ENCODE results near the gene CACNG5.

The CACNG5 gene

DNA sequence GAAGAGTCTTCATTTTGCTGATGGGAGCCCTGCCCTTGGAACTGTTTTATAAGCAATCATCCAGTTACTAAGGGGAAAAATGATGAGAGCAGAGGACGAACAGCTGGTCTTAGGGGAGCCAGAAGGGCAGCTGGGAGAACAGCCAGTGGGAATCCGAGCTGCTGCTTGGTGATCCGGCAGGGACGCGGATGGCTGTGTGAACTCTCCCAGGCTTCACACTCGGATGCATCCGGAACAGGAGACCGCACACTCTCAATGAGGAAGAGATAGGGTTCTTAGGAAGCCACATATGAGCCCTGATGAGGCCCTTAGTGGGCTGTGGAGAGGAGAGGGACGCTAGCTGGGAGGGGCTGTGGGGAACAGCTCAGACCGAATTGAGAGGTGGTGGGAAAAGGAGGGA is 5.0 kb upstream of the CACNG5 start:
- ATAC-seq: no peak; the same call in 1 of the 3 replicates
- no peak for TF ChIP-seq POU6F1 (CRISPR knock-in tag; IDR thresholded peaks at IDR 0.05; ENCODE audit: borderline replicate concordance, low read depth)
- TF ChIP-seq, protein P1, sequence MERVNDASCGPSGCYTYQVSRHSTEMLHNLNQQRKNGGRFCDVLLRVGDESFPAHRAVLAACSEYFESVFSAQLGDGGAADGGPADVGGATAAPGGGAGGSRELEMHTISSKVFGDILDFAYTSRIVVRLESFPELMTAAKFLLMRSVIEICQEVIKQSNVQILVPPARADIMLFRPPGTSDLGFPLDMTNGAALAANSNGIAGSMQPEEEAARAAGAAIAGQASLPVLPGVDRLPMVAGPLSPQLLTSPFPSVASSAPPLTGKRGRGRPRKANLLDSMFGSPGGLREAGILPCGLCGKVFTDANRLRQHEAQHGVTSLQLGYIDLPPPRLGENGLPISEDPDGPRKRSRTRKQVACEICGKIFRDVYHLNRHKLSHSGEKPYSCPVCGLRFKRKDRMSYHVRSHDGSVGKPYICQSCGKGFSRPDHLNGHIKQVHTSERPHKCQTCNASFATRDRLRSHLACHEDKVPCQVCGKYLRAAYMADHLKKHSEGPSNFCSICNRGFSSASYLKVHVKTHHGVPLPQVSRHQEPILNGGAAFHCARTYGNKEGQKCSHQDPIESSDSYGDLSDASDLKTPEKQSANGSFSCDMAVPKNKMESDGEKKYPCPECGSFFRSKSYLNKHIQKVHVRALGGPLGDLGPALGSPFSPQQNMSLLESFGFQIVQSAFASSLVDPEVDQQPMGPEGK (CRISPR knock-in tag; IDR thresholded peaks at IDR 0.05; ENCODE audit: borderline replicate concordance): no peak
- TF ChIP-seq ESRRG (CRISPR knock-in tag; IDR thresholded peaks at IDR 0.05): no peak
- TF ChIP-seq PPARA (CRISPR knock-in tag; IDR thresholded peaks at IDR 0.05; ENCODE audit: borderline replicate concordance): no peak
- TF ChIP-seq ZNF8 (CRISPR knock-in tag; IDR thresholded peaks at IDR 0.05): no peak
- TF ChIP-seq ARNTL (CRISPR knock-in tag; IDR thresholded peaks at IDR 0.05; ENCODE audit: borderline replicate concordance, low read depth): no peak
- no peak for TF ChIP-seq ZNF565 (CRISPR knock-in tag; conservative IDR thresholded peaks at IDR 0.05; ENCODE audit: low read depth)
- no peak for TF ChIP-seq ZC3H10 (CRISPR knock-in tag; IDR thresholded peaks at IDR 0.05)
- no peak for TF ChIP-seq TCF4 (CRISPR knock-in tag; IDR thresholded peaks at IDR 0.05; ENCODE audit: borderline replicate concordance)
- TF ChIP-seq, protein P2, sequence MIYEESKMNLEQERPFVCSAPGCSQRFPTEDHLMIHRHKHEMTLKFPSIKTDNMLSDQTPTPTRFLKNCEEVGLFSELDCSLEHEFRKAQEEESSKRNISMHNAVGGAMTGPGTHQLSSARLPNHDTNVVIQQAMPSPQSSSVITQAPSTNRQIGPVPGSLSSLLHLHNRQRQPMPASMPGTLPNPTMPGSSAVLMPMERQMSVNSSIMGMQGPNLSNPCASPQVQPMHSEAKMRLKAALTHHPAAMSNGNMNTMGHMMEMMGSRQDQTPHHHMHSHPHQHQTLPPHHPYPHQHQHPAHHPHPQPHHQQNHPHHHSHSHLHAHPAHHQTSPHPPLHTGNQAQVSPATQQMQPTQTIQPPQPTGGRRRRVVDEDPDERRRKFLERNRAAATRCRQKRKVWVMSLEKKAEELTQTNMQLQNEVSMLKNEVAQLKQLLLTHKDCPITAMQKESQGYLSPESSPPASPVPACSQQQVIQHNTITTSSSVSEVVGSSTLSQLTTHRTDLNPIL (CRISPR knock-in tag; IDR thresholded peaks at IDR 0.05; ENCODE audit: low read depth): no peak
- no peak for TF ChIP-seq ZNF70 (CRISPR knock-in tag; IDR thresholded peaks at IDR 0.05)
- TF ChIP-seq, protein P3, sequence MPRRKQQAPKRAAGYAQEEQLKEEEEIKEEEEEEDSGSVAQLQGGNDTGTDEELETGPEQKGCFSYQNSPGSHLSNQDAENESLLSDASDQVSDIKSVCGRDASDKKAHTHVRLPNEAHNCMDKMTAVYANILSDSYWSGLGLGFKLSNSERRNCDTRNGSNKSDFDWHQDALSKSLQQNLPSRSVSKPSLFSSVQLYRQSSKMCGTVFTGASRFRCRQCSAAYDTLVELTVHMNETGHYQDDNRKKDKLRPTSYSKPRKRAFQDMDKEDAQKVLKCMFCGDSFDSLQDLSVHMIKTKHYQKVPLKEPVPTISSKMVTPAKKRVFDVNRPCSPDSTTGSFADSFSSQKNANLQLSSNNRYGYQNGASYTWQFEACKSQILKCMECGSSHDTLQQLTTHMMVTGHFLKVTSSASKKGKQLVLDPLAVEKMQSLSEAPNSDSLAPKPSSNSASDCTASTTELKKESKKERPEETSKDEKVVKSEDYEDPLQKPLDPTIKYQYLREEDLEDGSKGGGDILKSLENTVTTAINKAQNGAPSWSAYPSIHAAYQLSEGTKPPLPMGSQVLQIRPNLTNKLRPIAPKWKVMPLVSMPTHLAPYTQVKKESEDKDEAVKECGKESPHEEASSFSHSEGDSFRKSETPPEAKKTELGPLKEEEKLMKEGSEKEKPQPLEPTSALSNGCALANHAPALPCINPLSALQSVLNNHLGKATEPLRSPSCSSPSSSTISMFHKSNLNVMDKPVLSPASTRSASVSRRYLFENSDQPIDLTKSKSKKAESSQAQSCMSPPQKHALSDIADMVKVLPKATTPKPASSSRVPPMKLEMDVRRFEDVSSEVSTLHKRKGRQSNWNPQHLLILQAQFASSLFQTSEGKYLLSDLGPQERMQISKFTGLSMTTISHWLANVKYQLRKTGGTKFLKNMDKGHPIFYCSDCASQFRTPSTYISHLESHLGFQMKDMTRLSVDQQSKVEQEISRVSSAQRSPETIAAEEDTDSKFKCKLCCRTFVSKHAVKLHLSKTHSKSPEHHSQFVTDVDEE (CRISPR knock-in tag; IDR thresholded peaks at IDR 0.05): no peak
- TF ChIP-seq ISL1 (CRISPR knock-in tag; IDR thresholded peaks at IDR 0.05): no peak
- TF ChIP-seq ZFP30 (CRISPR knock-in tag; IDR thresholded peaks at IDR 0.05): no peak
- TF ChIP-seq TOX (CRISPR knock-in tag; IDR thresholded peaks at IDR 0.05; ENCODE audit: borderline replicate concordance): no peak
- no peak for TF ChIP-seq CSRNP3 (CRISPR knock-in tag; IDR thresholded peaks at IDR 0.05)
- no peak for TF ChIP-seq CSDC2 (CRISPR knock-in tag; IDR thresholded peaks at IDR 0.05)
- no peak for TF ChIP-seq OSR1 (CRISPR knock-in tag; IDR thresholded peaks at IDR 0.05)
- no peak for TF ChIP-seq GLIS3 (CRISPR knock-in tag; IDR thresholded peaks at IDR 0.05)
- no peak for TF ChIP-seq BACH2 (CRISPR knock-in tag; IDR thresholded peaks at IDR 0.05; ENCODE audit: borderline replicate concordance)

- no peak for ATAC-seq
- no peak for TF ChIP-seq ZFP30 (CRISPR knock-in tag; IDR thresholded peaks at IDR 0.05)
Observed at GRCh38 chr17:66830451-66830850, 4.5 kb upstream of the CACNG5 start.

DNA sequence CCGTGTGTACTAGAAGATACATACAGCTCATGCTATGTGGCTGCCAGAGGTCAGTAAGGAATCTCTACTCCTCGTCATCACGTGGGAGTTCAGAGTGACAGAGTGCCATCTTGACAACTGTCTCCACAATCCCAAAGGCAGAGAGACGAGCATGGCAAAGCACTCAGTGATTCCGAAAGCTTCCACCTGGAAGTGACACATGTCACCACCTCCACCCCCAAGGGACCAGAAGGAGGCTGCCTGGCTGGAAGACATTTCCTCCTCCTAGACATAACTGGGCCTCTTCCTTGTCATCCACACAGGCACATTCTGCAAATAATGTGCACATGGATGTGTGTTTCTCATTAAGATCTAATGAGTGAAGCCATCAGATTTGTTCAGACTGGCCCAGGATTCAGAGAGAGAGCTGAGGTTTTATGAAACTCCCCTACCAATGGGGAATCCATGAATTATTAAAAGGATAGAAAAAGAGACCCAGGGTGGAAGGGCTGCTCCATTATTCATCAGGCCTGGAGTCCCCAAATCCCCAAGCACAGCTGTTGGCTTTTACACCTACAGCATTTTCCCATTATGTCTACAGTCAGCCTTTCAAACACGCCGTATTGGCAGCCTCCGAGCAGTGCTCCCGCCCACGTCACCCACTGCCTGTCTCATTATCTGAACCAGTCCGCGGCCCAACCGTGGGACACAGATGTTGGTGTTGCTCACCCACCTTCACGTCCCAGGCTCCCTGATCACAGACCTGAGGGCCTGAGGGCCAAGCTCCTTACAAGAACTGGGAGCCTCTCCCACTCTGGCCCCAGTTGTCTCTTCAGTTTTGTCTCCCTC is 3.3 kb upstream of the CACNG5 start:
- TF ChIP-seq RARB (CRISPR knock-in tag; IDR thresholded peaks at IDR 0.05): no peak
- TF ChIP-seq BACH2 (CRISPR knock-in tag; IDR thresholded peaks at IDR 0.05; ENCODE audit: borderline replicate concordance): no peak
- TF ChIP-seq CSRNP3 (CRISPR knock-in tag; IDR thresholded peaks at IDR 0.05): no peak
- TF ChIP-seq ZNF70 (CRISPR knock-in tag; IDR thresholded peaks at IDR 0.05): no peak
- no peak for ATAC-seq

All from SK-N-SH treated with all-trans-retinoic acid at 6 μM for 48 hours (cell line).